RWPE2 (cell line): ENCODE measurements around the gene CEP72.
A peak's percentile ranks its signal among the peaks of the same experiment; 100 is the strongest.

ENCODE experiments used
- ATAC-seq: fragments of 200-7000 bp; cut with Tn5 transposase; 3 replicates; pipeline ENCODE4 v1.9.1; 2021; ENCODE audit warnings: low read depth
- DNase-seq: peaks from one replicate; pipeline ENCODE4 v3.0.0-alpha.2; 2020; ENCODE audit warnings: low spot score
- H3K27ac ChIP-seq: fragments of 450-650 bp; 2 replicates; pipeline ENCODE4 v1.5.1; 2017; ENCODE audit warnings: mild to moderate bottlenecking; ENCODE audit not compliant: poor library complexity, severe bottlenecking
- H3K27me3 ChIP-seq: fragments of 250-450 bp; sonication (Bioruptor Pico); 2 replicates; pipeline ENCODE4 v1.5.1; 2021; ENCODE audit warnings: mild to moderate bottlenecking, moderate library complexity; ENCODE audit not compliant: insufficient read depth, poor library complexity, severe bottlenecking
- H3K36me3 ChIP-seq: fragments of 250-450 bp; sonication (Bioruptor Pico); 2 replicates; pipeline ENCODE4 v1.5.1; 2020; ENCODE audit warnings: low read depth, mild to moderate bottlenecking, moderate library complexity
- H3K4me1 ChIP-seq: fragments of 250-450 bp; sonication (Bioruptor Pico); 2 replicates; pipeline ENCODE4 v1.5.1; 2021; ENCODE audit warnings: mild to moderate bottlenecking, moderate library complexity; ENCODE audit not compliant: insufficient read depth, poor library complexity, severe bottlenecking
- H3K4me3 ChIP-seq: fragments of 250-450 bp; sonication (Bioruptor Pico); 2 replicates; pipeline ENCODE4 v1.5.1; 2021; ENCODE audit warnings: mild to moderate bottlenecking, moderate library complexity; ENCODE audit not compliant: severe bottlenecking
- H3K9me3 ChIP-seq: fragments of 250-450 bp; sonication (Bioruptor Pico); 2 replicates; pipeline ENCODE4 v1.5.1; 2021; ENCODE audit warnings: mild to moderate bottlenecking, moderate library complexity; ENCODE audit not compliant: severe bottlenecking
- CTCF ChIP-seq: fragments of 450-650 bp; IDR thresholded peaks from one replicate; pipeline ENCODE4 v1.5.1; 2017; ENCODE audit warnings: mild to moderate bottlenecking, moderate library complexity; ENCODE audit not compliant: poor library complexity, severe bottlenecking

The CEP72 gene

GRCh38 chr5:608429-609370, 3.4 kb upstream of the CEP72 start:
- peaks cover 7% of the 10 kb centered on the region for H3K27me3 ChIP-seq
- ATAC-seq (no peak), DNase-seq (peak; percentile 63)
- H3K27ac ChIP-seq = no peak overlapping the region
- TF ChIP-seq CTCF = no peak
- H3K4me1 ChIP-seq = no peaks in the 10 kb centered on the region
- H3K36me3 ChIP-seq = no peaks in the 10 kb centered on the region
- H3K4me3 ChIP-seq = no peak overlapping the region
- no peaks in the 10 kb centered on the region for H3K9me3 ChIP-seq

- Histone ChIP-seq H3K36me3 (peaks cover under 1% of the 10 kb centered on the region), H3K27ac (no peak overlapping the region), H3K9me3 (no peaks in the 10 kb centered on the region), H3K4me3 (no peak overlapping the region), H3K4me1 (peaks cover 5% of the 10 kb centered on the region), H3K27me3 (no peaks in the 10 kb centered on the region)
- no peak for ATAC-seq
- peak; percentile 44 for DNase-seq
- no peak for TF ChIP-seq CTCF
Observed at GRCh38 chr5:609506-609905, 2.6 kb upstream of the CEP72 start.

GRCh38 chr5:610011-610743, 2.0 kb upstream of the CEP72 start:
- ATAC-seq = no peak
- no peak overlapping the region for H3K27ac ChIP-seq

GRCh38 chr5:610744-611730, 1.1 kb upstream of the CEP72 start:
- H3K4me3 ChIP-seq = peak overlapping the region; percentile 79
- no peak for TF ChIP-seq CTCF
- H3K27me3 ChIP-seq = no peaks in the 10 kb centered on the region
- H3K9me3 ChIP-seq = peaks cover 9% of the 10 kb centered on the region
- DNase-seq (peak; percentile 49), ATAC-seq (no peak)
- peaks cover 16% of the 10 kb centered on the region for H3K36me3 ChIP-seq
- no peak overlapping the region for H3K27ac ChIP-seq
- H3K4me1 ChIP-seq = peaks cover 5% of the 10 kb centered on the region

More at GRCh38 chr5:610011-610743, 2.0 kb upstream of the CEP72 start:
- H3K36me3 ChIP-seq = peaks cover 8% of the 10 kb centered on the region
- TF ChIP-seq CTCF = no peak
- H3K9me3 ChIP-seq = peaks cover 1% of the 10 kb centered on the region
- peaks cover 5% of the 10 kb centered on the region for H3K4me1 ChIP-seq
- peak; percentile 52 for DNase-seq
- H3K27me3 ChIP-seq = no peaks in the 10 kb centered on the region
- no peak overlapping the region for H3K4me3 ChIP-seq
